Non-pigmented ciliary epithelial cell (primary cell): Measurements from ENCODE around the gene RANBP1.
A peak's percentile ranks its signal among the peaks of the same experiment; 100 is the strongest.
"Not testable (repeated sequence)": the region's sequence is repeated elsewhere in the genome, so short reads cannot be mapped to it uniquely, and the experiment has no call there.

Experiments
- DNase-seq: peaks from one replicate; pipeline ENCODE4 v3.0.0-alpha.2; 2010; ENCODE audit warnings: low read depth

RANBP1 gene

DNA sequence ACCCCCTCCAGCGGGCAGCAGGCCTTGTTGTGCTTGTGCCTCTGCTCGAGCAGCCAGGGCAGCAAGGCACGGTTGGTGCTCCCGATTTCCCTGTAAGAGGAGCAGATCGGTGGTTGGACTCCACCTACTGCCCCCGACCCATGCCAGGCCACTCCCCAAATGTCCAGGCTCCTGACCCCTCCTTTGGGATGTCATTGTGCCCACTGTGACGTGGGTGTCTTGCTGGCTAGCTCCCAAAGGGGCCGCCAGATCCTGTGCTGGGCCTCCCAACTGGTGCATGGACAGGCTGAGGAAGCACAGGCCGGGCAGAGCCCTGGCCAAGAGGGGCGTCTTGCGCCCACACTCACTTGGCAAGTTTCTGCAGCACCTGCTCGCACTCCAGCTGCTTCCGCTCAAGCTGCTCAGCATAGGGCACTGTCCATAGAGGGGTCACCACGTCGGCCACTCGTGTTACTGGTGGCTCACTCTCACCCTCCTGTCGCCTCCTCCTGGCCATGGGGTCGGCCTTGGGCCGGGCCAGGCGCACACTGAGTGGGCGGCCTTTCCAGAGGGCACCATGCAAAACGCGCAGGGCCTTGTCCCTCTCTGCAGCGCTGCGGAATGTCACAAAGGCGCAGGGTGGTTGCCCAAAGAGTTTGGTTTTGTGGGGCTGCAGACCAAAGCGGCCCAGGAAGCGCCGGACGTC lies at the start of gene RANBP1:
Gene RANBP1 (plus strand): TSS at position 414 of the 685 bp plus-strand sequence. CDS start 81 bp downstream, at position 495.
- no peak for DNase-seq

DNA sequence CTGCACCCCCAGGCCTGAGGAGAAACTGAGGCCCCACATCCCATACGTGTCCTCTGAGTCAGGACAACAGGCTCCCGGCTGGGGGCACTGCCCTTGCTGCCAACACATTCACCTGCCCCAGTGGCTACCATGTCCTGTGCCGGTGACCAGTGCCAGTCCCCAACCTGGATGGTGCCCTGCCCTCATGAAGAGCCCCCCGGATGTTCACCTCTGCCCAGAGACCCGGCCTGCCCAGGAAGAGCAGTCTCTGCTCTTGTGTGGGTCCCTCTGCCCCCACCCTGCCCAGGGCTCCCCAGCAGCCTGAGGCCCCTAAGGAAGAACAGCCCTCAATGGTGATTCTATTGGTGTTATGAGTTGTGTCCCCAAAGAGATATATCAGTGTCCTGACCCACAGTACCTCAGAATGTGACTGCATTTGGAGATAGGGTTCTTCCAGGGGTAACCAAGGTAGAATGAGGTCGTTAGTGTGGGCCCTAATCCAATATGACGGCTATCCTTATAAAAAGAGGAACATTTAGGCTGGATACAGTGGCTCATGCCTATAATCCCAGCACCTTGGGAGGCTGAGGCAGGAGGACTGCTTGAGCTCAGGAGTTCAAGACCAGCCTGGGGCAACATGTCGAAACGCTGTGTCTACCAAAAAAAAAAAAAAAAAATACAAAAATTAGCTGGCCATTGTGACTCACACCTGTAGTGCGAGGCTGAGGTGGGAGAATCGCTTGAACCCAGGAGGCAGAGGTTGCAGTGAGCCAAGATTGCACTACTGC lies 49.1 kb upstream of the RANBP1 start:
- DNase-seq = no peak

DNA sequence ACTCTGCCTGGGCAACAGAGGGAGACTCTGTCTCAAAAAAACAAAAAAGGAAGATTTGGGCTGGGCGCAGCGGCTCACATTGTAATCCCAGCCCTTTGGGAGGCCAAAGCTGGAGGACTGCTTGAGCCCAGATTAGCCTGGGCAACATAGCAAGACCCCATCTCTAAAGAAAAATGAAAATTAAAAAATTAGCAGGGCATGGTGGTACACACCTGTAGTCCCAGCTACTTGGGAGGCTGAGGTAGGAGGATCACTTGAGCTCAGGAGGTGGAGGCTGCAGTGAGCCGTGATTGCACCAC lies 48.6 kb upstream of the RANBP1 start:
- not testable (repeated sequence) for DNase-seq

DNA sequence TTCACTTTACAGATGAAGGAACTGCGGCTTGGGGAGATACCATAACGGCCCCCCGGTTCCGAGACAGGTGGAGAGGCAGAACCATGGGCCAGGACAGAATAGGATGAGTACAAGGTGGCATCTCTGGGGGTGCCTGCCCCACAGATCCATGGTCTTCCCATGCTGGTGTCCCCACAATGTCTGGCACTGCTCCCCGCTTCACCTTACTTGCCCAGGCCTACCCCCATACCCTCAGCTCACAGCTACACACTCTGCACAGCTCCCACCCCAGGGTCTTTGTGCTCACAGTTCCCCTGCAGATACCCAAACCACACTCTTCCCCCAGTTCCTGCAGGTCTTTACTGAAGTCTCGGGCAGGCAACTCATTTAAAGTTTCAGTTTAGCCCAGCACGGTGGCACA lies 47.3 kb upstream of the RANBP1 start:
- no peak for DNase-seq

DNA sequence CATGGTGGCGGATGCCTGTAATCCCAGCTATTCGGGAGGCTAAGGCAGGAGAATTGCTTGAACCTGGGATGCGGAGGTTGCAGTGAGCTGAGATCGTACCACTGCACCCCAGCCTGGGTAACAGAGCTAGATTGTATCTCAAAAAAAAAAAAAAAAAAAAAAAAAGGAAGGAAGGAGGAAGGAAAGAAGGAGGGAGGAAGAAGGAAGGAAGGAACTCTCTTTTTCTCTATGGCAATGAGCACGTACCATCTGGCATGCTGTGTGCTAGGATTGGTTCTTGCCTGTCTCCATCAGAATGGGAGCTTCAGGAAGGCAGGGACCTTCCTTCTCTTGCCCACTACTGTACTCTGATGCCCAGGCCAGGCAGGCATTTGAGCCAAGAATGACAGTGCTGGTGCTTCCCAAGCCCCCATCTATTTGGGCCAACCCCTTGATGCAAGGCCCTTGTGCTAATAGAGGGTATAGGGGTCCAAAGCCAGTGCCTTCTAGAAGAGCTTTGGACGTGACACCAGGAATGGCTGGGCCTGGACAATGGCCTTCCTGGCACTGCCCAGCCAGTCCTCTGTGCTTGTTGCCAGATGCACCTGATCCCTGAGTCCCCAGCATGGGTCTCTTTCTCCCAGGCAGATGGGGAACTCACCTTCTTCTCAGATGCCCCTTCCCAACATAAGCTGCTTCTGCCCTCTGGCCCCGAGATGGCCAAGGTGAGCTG lies 46.4 kb upstream of the RANBP1 start:
- DNase-seq = no peak

DNA sequence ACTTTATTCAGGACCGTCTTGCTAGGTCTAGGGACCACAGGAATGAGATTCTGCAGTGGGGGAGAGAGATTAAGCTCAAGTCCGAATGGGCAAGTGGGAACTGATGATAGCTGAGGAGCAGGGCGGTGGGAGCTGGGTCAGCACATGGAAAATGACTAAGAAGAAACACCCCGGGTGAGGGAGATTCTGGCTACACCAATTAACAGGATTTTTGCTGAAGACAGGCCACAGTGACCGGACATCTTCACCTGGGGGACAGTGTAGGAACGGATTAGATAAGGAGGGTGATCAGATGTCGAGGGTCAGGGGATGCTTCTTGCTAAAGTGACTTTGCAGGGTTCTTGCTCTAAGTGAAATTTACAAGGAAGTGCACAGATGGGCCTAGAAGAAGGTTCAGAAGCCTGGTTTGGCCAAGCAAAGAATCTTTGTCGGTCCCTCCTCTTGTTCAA lies 44.4 kb upstream of the RANBP1 start:
- no peak for DNase-seq

DNA sequence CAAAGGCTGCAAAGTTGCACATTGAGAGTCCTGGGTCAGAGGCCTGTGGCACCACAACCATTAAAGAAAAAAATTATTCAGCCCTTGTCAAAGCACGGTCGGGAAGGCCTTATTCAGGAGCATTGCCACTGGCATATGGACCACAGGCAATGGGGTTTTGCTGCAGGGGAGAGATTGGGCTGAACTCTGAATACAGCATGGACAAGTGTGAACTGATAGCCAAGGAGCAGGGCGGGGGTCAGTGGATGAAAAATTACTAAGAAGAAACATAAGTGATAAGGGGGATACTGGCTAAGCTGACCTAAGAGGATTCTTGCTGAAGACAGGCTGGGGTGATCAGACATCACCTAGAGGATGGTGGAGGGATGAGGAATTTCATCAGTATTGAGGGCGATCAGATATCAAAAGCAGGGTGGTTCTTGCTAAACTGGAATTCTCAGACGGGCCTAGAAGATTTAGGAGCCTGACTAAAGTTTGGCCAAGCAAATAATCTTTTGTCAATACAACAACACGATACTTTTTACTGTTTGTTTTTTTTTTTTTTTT lies 39.2 kb upstream of the RANBP1 start:
- no peak for DNase-seq

DNA sequence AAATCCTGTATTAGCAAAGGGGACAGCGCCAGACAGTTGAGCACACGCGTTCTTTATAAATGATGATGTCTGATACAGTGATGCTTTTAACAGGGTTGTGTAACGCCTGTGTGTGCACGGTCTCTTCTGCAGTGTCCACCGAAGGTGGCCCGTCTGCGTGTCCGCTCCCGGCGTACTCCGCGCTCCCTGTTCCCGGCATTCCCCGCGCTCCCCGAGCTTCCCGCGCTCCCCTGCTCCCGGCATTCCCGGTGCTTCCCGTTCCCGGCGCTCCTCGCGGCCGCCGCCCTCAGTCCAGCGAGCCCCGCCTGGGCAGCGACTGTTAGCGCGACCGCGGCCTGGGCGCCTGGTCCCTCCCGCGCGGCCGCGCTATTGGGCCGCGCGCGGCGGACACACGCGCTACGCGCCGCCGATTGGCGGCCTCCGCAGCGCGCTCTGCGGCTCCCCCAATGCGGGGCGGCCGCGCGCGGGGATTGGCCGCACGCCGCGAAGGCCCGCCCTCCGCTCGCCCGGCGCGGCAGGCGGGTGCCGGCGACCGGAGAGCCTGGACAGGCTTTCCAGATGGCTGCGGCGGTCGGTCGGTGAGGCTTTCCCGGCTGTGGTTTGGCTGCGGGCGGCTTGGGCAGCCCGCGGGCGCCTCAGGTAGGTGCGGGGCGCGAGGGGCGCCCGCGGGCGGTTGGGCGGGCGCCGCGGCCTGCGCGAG lies 36.0 kb upstream of the RANBP1 start, which contains the start of gene DGCR8:
Gene DGCR8 (plus strand): TSS at position 497 of the 700 bp plus-strand sequence. CDS start 5,723 bp downstream, outside the sequence.
- DNase-seq = peak; percentile 61

DNA sequence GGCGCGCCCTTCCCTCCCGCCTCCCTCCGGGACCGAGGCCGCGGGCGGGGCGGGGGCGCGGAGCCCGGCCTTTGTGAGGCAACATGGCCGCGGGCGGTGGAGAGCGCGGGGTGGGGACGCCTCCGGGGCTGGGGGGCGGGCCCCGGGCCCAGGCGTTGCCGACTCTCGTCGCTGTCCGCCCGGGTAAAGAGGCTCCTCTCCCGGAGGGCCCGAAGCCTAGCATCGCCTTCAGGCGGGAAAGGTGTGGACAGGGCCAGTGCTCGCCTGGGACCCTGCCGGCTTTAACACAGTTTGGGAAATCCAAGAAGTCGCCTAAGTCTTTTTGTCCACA lies 35.5 kb upstream of the RANBP1 start:
- DNase-seq = no peak

DNA sequence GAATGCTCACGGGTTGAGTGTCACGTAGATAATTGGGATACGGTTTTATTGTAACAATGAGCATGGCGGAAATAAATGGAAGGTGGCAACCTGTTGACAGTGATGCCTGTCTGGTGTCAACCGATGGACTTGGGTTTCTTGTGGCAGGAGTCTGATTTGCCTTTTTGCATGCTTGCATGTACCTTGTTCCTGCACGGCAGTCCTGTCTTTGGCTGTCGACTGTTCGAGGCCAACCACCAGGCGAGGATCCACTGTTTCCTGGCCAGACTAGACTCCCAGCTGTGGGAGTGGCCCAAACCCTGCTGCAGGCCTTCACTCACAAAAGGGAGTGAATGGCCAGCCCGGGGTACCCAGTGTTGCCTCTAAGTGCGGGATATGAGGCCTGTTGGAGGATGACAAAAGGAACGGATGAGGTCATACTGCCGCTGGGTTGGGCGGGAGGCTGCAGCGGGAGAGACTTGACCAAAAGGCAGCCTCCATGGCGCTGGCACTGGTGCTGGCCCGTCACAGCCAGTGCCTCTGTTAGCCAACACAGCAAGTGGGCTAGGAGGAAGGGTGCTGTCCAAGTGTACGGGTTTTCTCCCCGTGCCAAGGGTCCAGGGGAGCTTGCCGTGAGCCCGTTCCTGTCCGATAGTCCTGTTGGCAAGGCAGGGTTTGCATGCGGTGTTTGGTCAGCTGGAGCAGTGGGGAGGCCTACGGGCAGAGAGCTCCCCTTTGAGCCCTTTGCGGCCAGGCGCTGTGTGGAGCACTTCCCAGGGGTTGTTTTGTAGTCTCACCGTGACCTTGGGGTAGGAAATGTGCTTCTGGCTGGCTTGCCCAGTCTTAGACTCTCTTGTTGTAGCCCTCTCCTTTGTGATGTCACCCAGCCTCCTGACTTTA lies 34.9 kb upstream of the RANBP1 start:
- DNase-seq = no peak

DNA sequence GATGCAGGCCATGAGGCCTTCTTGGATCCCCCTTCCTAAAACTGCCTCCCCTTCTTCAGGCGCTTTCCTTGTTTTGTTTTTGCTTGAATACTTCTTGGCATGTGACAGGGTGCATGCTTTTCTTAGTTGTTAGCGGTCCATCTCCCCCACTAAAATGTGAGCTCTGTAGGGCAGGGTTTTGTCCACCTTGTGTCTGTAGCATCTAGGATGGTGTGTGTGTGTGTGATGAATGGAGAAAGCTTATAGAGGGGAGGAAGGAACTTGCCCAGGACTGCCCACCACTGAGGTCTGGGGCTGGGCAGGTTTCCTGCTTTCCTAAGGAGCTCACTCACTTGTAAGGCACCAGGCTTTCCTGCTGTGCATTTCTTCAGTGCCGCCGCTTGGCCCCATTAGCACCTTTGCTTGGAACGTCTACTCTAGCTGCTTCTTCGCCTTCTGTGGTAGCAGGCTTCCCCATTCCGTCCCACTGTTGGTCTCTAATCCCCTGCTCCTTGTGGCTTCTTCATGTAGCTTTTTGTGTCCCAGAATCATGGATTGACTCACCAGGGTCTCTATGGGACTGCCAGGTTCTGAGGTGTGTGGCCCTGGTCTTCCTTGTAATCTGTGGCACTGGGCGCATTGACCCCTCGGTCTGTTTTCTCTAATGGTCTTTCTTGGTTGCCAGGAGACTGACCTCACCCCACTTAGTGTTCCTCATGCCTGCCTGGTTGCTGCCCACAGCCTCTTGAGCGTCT lies 32.6 kb upstream of the RANBP1 start:
- no peak for DNase-seq

DNA sequence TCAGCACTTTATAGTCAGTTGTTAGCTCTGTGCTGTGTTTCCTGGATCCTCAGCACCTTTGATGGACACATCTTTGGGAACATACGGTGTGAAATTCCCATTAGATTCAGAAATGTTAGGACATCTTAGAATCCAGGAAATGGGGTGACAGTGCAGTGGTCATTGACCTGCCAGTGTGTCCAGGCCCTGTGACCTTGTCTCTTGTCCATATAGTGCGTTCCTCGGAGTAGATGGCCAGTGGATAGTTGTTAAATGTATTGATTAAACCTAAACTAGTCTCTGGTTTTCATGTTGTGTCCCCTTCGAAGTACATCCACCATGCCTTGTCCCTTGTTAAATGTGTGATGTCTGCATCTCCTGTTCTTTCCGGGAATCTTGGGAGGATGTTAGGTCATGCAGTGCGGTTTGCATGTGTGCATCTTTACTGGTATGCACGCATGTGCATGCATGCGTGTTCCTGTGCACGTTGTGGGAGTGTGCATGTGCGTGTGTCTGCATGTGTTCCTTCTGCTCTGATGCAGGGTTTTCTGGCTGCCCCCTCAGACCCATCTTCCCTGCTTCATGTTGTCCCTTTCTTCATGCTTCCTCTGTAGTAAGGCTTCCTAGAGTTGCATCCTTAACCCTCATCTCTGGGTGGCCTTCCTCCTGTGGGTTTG lies 31.9 kb upstream of the RANBP1 start:
- DNase-seq = no peak

DNA sequence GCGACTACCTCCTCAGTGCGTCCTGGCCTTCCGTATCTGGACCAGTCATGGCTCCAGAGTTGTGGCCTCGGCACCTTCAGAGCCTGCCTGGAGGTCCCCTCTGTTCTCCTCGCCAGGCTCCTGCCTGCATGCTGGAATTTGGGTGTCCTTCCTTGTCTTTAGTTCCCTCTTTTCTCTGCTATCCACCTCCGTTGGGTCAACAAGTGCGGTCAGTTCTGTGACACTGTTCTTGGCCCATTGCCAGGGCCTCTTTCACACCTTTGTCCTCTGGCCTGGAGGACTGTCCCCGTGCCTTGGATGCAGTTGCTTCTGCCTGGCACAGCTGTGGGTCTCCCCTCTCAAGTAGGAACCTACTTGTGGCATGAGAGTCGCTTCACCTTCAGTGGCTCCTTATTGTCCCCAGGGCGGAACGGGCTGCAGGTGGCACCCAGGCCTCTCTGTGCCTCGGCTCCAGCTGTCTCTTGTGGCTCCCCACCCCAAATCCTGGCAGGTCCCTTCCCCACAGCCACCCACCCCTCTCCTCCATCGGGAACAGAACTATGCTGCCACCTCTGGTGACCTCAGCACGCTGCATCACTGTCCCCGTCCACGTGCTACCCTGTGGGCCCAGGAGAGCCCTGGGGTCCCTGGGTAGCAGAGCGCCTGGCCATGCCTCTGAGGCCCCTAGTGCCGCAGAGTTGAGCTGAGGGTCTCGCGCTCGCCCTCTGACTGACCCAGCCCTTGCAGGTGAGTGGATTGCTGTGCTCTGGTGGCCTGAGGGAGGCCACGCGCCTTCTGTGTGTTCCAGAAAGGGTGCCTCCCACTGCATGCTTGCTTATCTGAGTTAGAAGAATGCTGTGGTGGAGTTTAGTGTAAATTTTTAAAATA lies 31.1 kb upstream of the RANBP1 start:
- no peak for DNase-seq

DNA sequence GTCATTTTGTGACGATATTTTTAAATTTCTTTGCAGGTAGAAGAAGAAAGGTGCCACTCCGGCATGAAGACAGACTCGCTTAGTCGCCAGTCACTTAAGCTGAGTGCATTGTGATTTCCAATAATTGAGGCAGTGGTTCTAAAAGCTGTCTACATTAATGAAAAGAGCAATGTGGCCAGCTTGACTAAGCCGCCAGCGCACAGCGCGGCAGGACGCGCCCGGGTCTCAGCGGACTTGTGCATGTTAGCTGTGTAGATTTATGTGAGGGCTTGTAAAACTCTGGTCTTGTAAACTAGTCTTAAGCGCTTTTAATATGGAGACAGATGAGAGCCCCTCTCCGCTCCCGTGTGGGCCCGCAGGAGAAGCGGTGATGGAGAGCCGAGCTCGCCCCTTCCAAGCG lies 30.3 kb upstream of the RANBP1 start:
- DNase-seq = no peak

DNA sequence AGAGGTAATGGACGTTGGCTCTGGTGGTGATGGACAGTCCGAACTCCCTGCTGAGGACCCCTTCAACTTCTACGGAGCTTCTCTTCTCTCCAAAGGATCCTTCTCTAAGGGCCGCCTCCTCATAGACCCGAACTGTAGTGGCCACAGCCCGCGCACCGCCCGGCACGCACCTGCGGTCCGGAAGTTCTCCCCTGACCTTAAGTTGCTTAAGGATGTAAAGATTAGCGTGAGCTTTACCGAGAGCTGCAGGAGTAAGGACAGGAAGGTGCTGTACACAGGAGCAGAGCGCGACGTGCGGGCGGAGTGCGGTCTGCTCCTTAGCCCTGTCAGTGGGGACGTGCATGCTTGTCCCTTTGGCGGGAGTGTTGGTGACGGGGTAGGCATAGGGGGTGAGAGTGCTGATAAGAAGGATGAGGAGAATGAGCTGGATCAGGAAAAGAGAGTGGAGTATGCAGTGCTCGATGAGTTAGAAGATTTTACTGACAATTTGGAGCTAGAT lies 29.8 kb upstream of the RANBP1 start:
- no peak for DNase-seq

DNA sequence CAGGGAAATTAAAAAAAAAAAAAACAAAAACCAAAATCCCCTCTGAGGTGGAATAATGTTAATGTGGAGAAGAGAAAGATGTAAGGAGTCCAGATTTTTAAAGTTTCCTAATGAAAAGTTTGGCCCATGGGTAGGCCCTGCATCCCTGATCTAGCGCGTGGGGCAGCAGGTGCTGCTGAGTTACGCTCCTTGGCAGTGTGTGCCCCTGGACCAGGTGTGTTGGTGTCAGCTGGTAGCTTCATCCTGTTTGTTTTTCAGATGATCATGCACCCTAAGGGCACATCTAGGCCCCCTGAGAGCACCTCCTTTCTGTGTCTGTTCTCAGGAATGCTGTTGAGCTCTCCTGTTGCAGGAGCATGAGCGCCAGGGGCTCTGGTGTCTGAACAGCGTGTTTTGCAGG lies 29.1 kb upstream of the RANBP1 start:
- no peak for DNase-seq

DNA sequence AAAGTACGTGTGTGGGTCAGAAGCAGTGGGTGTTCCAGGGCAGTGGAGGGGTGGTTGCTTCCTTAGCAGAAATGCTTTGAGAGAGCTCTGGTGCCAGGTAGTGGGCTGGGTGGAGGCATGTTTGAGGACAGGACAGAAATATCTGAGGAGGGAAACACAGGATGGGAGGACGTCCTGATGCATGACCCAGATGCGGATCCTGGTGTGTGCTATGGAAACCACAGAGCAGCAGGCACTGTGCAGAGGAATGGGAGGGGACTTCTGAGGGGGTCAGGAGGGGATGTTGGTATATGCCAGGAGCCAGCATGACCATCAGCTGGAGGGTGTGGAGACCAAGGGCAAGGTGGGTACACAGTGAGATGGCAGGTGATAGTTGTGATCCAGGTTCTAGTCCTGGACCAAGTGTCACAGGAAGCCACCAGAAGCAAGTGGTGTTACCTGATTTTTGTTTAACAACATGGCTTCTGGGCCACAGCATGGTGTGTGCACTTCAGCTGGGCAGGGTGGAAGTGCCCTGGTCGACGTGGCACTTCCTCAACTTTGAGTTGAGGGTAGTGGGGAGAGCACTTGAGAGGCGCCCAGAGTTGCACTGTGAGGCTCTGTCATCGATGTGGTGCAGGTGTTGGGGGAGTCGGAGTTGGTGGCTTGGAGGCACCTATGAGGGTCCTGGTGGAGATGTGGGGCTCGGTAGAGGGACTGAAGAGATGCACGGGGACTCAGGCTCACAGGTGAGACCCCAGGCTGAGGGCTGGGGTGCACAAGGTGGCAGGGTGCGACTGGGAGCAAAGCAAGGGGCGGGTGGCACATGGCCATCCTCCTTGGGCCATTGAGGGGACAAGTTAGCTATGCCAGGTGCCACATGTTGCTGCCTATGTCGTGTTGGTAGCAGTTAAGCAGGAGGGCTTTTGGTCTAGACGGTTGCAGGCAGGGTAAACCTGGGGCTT lies 28.3 kb upstream of the RANBP1 start:
- DNase-seq = no peak

DNA sequence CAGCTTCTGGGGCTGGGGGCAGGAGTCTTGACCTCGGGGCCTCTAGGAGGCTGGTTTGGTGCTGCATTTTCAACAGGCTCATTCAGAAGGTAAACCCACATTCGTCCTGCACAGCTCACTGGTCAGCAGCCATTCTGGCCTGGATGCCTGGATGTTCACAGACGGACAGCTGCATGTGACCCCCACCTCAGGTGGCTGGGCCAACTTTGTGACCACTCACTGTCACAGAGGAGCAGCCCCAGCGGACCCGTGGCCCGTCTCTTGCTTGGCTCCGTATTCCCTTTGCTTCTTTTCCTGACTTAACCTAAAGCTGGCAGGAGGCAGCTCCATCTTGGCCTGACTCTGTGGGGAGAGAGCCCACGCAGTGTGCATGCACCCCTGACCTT lies 27.6 kb upstream of the RANBP1 start:
- no peak for DNase-seq
